ENCODE data around the gene NR6A1. TPM values are rescaled to one million over a fixed set of nuclear protein-coding genes. Genes with fewer than 3 reads are reported as not detected.

The NR6A1 gene
- total and polyA plus RNA-seq, 2 of the 13 experiments (the other 11 are each of a cell fraction or from before 2014, with no cell fraction given) = 28.1 to 31.5 TPM

- TF ChIP-seq U2AF2 (IDR thresholded peaks at IDR 0.05; ENCODE audit: low read depth, low read length) (no peak), SP1 (IDR thresholded peaks at IDR 0.05) (no peak), SP1 (CRISPR knock-in tag; IDR thresholded peaks at IDR 0.05) (no peak; the same call in 1 of the 2 replicates), ZFP41 (CRISPR knock-in tag; IDR thresholded peaks at IDR 0.05; ENCODE audit: borderline replicate concordance) (no peak), SMARCE1 (IDR thresholded peaks at IDR 0.05; ENCODE audit: borderline replicate concordance) (no peak), KAT2B (IDR thresholded peaks at IDR 0.05; ENCODE audit: borderline replicate concordance, low read depth, low read length) (no peak), ZGPAT (CRISPR knock-in tag; IDR thresholded peaks at IDR 0.05) (0 out of 2 replicates have a peak, but pooled peaks have one; percentile 39), KMT2B (CRISPR knock-in tag; IDR thresholded peaks at IDR 0.05) (no peak), CENPT (CRISPR knock-in tag; IDR thresholded peaks at IDR 0.05; ENCODE audit: low read depth) (no peak), FOSL2 (CRISPR knock-in tag; IDR thresholded peaks at IDR 0.05) (peak; percentile 43), ZNF24 (IDR thresholded peaks at IDR 0.05) (no peak), EHMT2 (IDR thresholded peaks at IDR 0.05; ENCODE audit: borderline replicate concordance, low read depth, low read length) (no peak), FOXK2 (IDR thresholded peaks at IDR 0.05) (no peak), ZNF230 (CRISPR knock-in tag; IDR thresholded peaks at IDR 0.05) (peak; percentile 21; the same call in 1 of the 2 replicates), RARA (CRISPR knock-in tag; IDR thresholded peaks at IDR 0.05) (peak; percentile 90), MTA1 (CRISPR knock-in tag; IDR thresholded peaks at IDR 0.05; ENCODE audit: borderline replicate concordance) (peak; percentile 97), HOXA5 (CRISPR knock-in tag; IDR thresholded peaks at IDR 0.05) (0 out of 2 replicates have a peak, but pooled peaks have one; percentile 44), ZNF687 (CRISPR knock-in tag; IDR thresholded peaks at IDR 0.05) (peak; percentile 97), SYNCRIP (IDR thresholded peaks at IDR 0.05; ENCODE audit: insufficient read depth, low read depth, low read length) (no peak), EEA1 (CRISPR knock-in tag; IDR thresholded peaks at IDR 0.05; ENCODE audit: borderline replicate concordance) (0 out of 2 replicates have a peak, but pooled peaks have one; percentile 30)
- TF ChIP-seq, protein P1, sequence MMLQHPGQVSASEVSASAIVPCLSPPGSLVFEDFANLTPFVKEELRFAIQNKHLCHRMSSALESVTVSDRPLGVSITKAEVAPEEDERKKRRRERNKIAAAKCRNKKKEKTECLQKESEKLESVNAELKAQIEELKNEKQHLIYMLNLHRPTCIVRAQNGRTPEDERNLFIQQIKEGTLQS (CRISPR knock-in tag; IDR thresholded peaks at IDR 0.05) = peak; percentile 43; the same call in 1 of the 2 replicates
- TF ChIP-seq, protein P2, sequence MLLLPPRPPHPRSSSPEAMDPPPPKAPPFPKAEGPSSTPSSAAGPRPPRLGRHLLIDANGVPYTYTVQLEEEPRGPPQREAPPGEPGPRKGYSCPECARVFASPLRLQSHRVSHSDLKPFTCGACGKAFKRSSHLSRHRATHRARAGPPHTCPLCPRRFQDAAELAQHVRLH (CRISPR knock-in tag; IDR thresholded peaks at IDR 0.05; ENCODE audit: borderline replicate concordance, low read depth) = peak; percentile 59; the same call in 1 of the 2 replicates
- TF ChIP-seq, protein P3, sequence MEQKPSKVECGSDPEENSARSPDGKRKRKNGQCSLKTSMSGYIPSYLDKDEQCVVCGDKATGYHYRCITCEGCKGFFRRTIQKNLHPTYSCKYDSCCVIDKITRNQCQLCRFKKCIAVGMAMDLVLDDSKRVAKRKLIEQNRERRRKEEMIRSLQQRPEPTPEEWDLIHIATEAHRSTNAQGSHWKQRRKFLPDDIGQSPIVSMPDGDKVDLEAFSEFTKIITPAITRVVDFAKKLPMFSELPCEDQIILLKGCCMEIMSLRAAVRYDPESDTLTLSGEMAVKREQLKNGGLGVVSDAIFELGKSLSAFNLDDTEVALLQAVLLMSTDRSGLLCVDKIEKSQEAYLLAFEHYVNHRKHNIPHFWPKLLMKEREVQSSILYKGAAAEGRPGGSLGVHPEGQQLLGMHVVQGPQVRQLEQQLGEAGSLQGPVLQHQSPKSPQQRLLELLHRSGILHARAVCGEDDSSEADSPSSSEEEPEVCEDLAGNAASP (CRISPR knock-in tag; IDR thresholded peaks at IDR 0.05; ENCODE audit: borderline replicate concordance) = peak; percentile 89; the same call in 1 of the 2 replicates
Measured at GRCh38 chr9:124511891-124512805, 259.0 kb downstream of the NR6A1 start (continued).
